Keratinocyte (primary cell): ENCODE data around the gene ERH.

Experiments used
- EZH2 ChIP-seq: IDR thresholded peaks from one replicate; pipeline ENCODE4 v1.6.1; 2012; ENCODE audit warnings: inconsistent platforms, mild to moderate bottlenecking, low read length, moderate library complexity
- TF ChIP-seq, protein P1 (sequence below), 3 experiments: IDR thresholded peaks in 1 of 3; conservative IDR thresholded peaks in 1 of 3; optimal IDR thresholded peaks in 1 of 3; 2 replicates in 2 of 3; 3 replicates in 1 of 3; pipeline versions ENCODE3 to v1.5.1; 2011; ENCODE audit warnings: low read length in 3 of 3, mild to moderate bottlenecking in 3 of 3, moderate library complexity in 2 of 3, control low read depth in 1 of 3, inconsistent platforms in 1 of 3; ENCODE audit not compliant: insufficient read depth in 2 of 3; ENCODE audit errors: extremely low read depth in 1 of 3

DNA sequence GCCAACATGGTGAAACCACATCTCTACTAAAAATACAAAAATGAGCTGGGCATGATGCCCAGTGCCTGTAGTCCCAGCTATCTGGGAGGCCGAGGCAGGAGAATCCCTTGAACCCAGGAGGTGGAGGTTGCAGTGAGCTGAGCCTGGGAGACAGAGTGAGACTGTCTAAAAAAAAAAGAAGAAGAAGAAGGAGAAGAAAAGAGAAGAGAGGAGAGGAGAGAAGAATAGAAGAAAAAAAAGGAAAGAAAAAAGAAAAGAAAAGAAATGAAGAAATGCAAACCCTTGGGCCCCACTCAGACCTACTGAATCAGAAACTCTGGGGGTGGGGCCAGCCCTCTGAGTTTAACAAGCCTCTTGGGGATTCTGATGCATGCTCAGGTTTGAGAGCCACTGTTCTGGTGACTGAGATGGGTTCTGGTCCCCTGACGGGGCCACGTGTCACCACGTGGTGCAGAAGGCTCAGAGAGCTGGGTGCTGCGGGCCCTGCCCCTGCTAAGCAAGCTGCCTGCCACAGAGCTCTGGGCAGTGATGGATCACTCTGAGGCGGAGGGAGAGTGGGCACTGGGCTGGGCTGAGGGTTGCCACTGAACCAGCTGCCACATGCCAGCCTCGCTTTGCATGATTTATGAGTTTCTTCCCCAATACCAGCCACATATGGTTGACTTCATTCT lies 37.5 kb downstream of the ERH start:
- TF ChIP-seq, protein P1, sequence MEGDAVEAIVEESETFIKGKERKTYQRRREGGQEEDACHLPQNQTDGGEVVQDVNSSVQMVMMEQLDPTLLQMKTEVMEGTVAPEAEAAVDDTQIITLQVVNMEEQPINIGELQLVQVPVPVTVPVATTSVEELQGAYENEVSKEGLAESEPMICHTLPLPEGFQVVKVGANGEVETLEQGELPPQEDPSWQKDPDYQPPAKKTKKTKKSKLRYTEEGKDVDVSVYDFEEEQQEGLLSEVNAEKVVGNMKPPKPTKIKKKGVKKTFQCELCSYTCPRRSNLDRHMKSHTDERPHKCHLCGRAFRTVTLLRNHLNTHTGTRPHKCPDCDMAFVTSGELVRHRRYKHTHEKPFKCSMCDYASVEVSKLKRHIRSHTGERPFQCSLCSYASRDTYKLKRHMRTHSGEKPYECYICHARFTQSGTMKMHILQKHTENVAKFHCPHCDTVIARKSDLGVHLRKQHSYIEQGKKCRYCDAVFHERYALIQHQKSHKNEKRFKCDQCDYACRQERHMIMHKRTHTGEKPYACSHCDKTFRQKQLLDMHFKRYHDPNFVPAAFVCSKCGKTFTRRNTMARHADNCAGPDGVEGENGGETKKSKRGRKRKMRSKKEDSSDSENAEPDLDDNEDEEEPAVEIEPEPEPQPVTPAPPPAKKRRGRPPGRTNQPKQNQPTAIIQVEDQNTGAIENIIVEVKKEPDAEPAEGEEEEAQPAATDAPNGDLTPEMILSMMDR (optimal IDR thresholded peaks at IDR 0.05 in 1 of 3, IDR thresholded peaks at IDR 0.05 in 1 of 3, conservative IDR thresholded peaks at IDR 0.05 in 1 of 3; ENCODE audit: extremely low read depth in 1 of 3, insufficient read depth in 2 of 3, low read length in 3 of 3), result no peak
- TF ChIP-seq EZH2, result no peak
